Measurements from ENCODE around the gene ZNF276.
"Not testable (repeated sequence)": the region's sequence is repeated elsewhere in the genome, so short reads cannot be mapped to it uniquely, and the experiment has no call there.

The ZNF276 gene

GRCh38 chr16:89738072-89738377 is 16.7 kb downstream of the ZNF276 start:
- DNase-seq, result no peak

GRCh38 chr16:89738538-89739317 is 17.4 kb downstream of the ZNF276 start:
- no peak for DNase-seq

- no peak for DNase-seq
Measured at GRCh38 chr16:89739383-89739782, 18.0 kb downstream of the ZNF276 start.

GRCh38 chr16:89741342-89742014 is 20.1 kb downstream of the ZNF276 start:
- no peak for DNase-seq

GRCh38 chr16:89742948-89743347 is 21.6 kb downstream of the ZNF276 start:
- no peak for DNase-seq

GRCh38 chr16:89744813-89745212 is 23.5 kb downstream of the ZNF276 start:
- DNase-seq, result no peak

GRCh38 chr16:89746043-89746442 is 24.7 kb downstream of the ZNF276 start:
- no peak for DNase-seq

GRCh38 chr16:89748076-89748475 is 26.7 kb downstream of the ZNF276 start:
- no peak for DNase-seq

GRCh38 chr16:89748921-89749320 is 27.6 kb downstream of the ZNF276 start:
- DNase-seq, result no peak

GRCh38 chr16:89749637-89750036 is 28.3 kb downstream of the ZNF276 start:
- DNase-seq, result no peak

- DNase-seq, result no peak
Measured at GRCh38 chr16:89759746-89760340, 38.5 kb downstream of the ZNF276 start.

- DNase-seq, result no peak
Measured at GRCh38 chr16:89761304-89761922, 40.1 kb downstream of the ZNF276 start.

GRCh38 chr16:89764711-89765201 is 43.4 kb downstream of the ZNF276 start:
- peak in 1 of 2 donors; percentile 21 for DNase-seq

- no peak for DNase-seq
Measured at GRCh38 chr16:89765292-89765830, 44.0 kb downstream of the ZNF276 start.

GRCh38 chr16:89770367-89770766 is 49.0 kb downstream of the ZNF276 start:
- no peak for DNase-seq

GRCh38 chr16:89775223-89775622 is 53.9 kb downstream of the ZNF276 start:
- no peak for DNase-seq

GRCh38 chr16:89778211-89778610 is 56.9 kb downstream of the ZNF276 start:
- DNase-seq, result not testable (repeated sequence)

- no peak for DNase-seq
Measured at GRCh38 chr16:89779231-89779908, 58.0 kb downstream of the ZNF276 start.

- no peak for DNase-seq
Measured at GRCh38 chr16:89779909-89780305, 58.6 kb downstream of the ZNF276 start.

- no peak for DNase-seq
Measured at GRCh38 chr16:89782489-89782888, 61.2 kb downstream of the ZNF276 start.

GRCh38 chr16:89783952-89784351 is 62.6 kb downstream of the ZNF276 start:
- DNase-seq, result not testable (repeated sequence)

GRCh38 chr16:89784406-89784805 is 63.1 kb downstream of the ZNF276 start:
- DNase-seq, result no peak
